Tibial nerve (tissue), 4 donors: Measurements from ENCODE around the gene ANO6. TPM values are rescaled to one million over a fixed set of nuclear protein-coding genes. Genes with fewer than 3 reads are reported as not detected.

Source experiments
- DNase-seq, 2 donors: peaks; one replicate each; pipeline ENCODE4 v3.0.0-alpha.2; 2019; ENCODE audit warnings: low spot score in 2 of 2
- H3K27ac ChIP-seq, 4 donors: fragments of 200-600 bp; sonication (generic) in 3 of 4; one replicate each; pipeline ENCODE4 v1.5.1; 2017 to 2019; ENCODE audit warnings: mild to moderate bottlenecking in 1 of 4
- H3K27me3 ChIP-seq, 2 donors: fragments of 200-600 bp; sonication (generic) in 1 of 2; one replicate each; pipeline versions ENCODE4 v1.5.1 to v1.6.0; 2017 to 2019
- H3K36me3 ChIP-seq, 3 donors: fragments of 200-600 bp; sonication (generic); one replicate each; pipeline ENCODE4 v1.5.1; 2018 to 2019
- H3K4me1 ChIP-seq, 4 donors: fragments of 200-600 bp; sonication (generic) in 3 of 4; one replicate each; pipeline ENCODE4 v1.5.1; 2017 to 2019
- H3K4me3 ChIP-seq, 4 donors: fragments of 200-600 bp; sonication (generic) in 3 of 4; one replicate each; pipeline ENCODE4 v1.5.1; 2017 to 2019; ENCODE audit warnings: mild to moderate bottlenecking in 1 of 4, moderate library complexity in 1 of 4
- H3K9me3 ChIP-seq, 4 donors: fragments of 200-600 bp; sonication (generic) in 3 of 4; one replicate each; pipeline ENCODE4 v1.5.1; 2017 to 2019
- CTCF ChIP-seq, 5 experiments: fragments of 200-600 bp in 3 of 5; fragments of 450-650 bp in 2 of 5; sonication (generic) in 3 of 5; IDR thresholded peaks; one replicate each; pipeline ENCODE4 v1.5.1; 2016 to 2019; ENCODE audit warnings: antibody characterized with exemption in 5 of 5, mild to moderate bottlenecking in 3 of 5, moderate library complexity in 2 of 5
- EP300 ChIP-seq, 2 donors: sonication (generic); formaldehyde crosslinking; IDR thresholded peaks; one replicate each; pipeline ENCODE4 v1.6.1; 2017; ENCODE audit warnings: antibody characterized with exemption in 2 of 2, mild to moderate bottlenecking in 1 of 2
- POLR2A ChIP-seq, 2 donors: fragments of 450-650 bp; IDR thresholded peaks; one replicate each; pipeline ENCODE4 v1.6.1; 2017; ENCODE audit warnings: antibody characterized with exemption in 2 of 2, mild to moderate bottlenecking in 2 of 2, moderate library complexity in 2 of 2
- WGBS, 2 donors: methylation state at CpG; one replicate each; pipeline ENCODE4 v1.1.5; 2018; 5-methylcytosine and 5-hydroxymethylcytosine counted together
- total RNA-seq, 4 donors: library from RNA; depleted of rRNA; stranded (reverse); fragments of >200 nt; gene quantifications; one replicate each; pipeline ENCODE4 v1.1.0, GENCODE V29; 2016

The ANO6 gene
- total RNA-seq, 4 donors from 2014 or later = 44.1 to 52.2 (median 45.3) TPM

GRCh38 chr12:45432710-45433109 lies 216.8 kb downstream of the ANO6 start:
- peaks cover 0 to 22% (median 5%) of the 10 kb centered on the region in 4 donors for H3K4me1 ChIP-seq
- DNase-seq = no peak
- no peak overlapping the region for H3K27ac ChIP-seq
- no peak overlapping the region for H3K4me3 ChIP-seq
- TF ChIP-seq POLR2A (IDR thresholded peaks at IDR 0.05) = no peak
- no peak for TF ChIP-seq EP300 (IDR thresholded peaks at IDR 0.05)
- TF ChIP-seq CTCF (IDR thresholded peaks at IDR 0.05) = no peak
- no peaks in the 10 kb centered on the region for H3K9me3 ChIP-seq
- H3K36me3 ChIP-seq = peaks cover 0 to 40% (median 0%) of the 10 kb centered on the region in 3 donors
- 95 to 98% methylated on average over 5 of the region's 5 CpGs for WGBS, 2 donors
- H3K27me3 ChIP-seq = no peaks in the 10 kb centered on the region

- peaks cover 0 to 32% (median 0%) of the 10 kb centered on the region in 3 donors for H3K36me3 ChIP-seq
- 71 to 74% methylated on average over 6 of the region's 6 CpGs for WGBS, 2 donors
- TF ChIP-seq EP300 (IDR thresholded peaks at IDR 0.05) = no peak
- no peak for TF ChIP-seq POLR2A (IDR thresholded peaks at IDR 0.05)
- no peak for TF ChIP-seq CTCF (IDR thresholded peaks at IDR 0.05)
These were observed 217.6 kb downstream of the ANO6 start for GRCh38 chr12:45433441-45433868.

GRCh38 chr12:45434094-45434493 lies 218.2 kb downstream of the ANO6 start:
- DNase-seq = no peak
- Histone ChIP-seq H3K4me3 (no peak overlapping the region), H3K27me3 (no peaks in the 10 kb centered on the region), H3K36me3 (peaks cover 0 to 26% (median 0%) of the 10 kb centered on the region in 3 donors), H3K9me3 (no peaks in the 10 kb centered on the region), H3K4me1 (peaks cover 0 to 22% (median 5%) of the 10 kb centered on the region in 4 donors), H3K27ac (no peak overlapping the region)
- WGBS, 2 donors = 98% methylated on average over 7 of the region's 7 CpGs
- no peak for TF ChIP-seq EP300 (IDR thresholded peaks at IDR 0.05)
- no peak for TF ChIP-seq POLR2A (IDR thresholded peaks at IDR 0.05)
- no peak for TF ChIP-seq CTCF (IDR thresholded peaks at IDR 0.05)

More at GRCh38 chr12:45433441-45433868, 217.6 kb downstream of the ANO6 start:
- Histone ChIP-seq H3K4me3 (no peak overlapping the region), H3K27me3 (no peaks in the 10 kb centered on the region), H3K9me3 (no peaks in the 10 kb centered on the region), H3K27ac (no peak overlapping the region), H3K4me1 (peaks cover 0 to 22% (median 5%) of the 10 kb centered on the region in 4 donors)
- no peak for DNase-seq

- H3K27ac ChIP-seq = no peak overlapping the region
- H3K36me3 ChIP-seq = peaks cover 0 to 6% (median 0%) of the 10 kb centered on the region in 3 donors
These were observed 220.2 kb downstream of the ANO6 start for GRCh38 chr12:45435945-45436710.

More at GRCh38 chr12:45435945-45436710, 220.2 kb downstream of the ANO6 start:
- no peaks in the 10 kb centered on the region for H3K27me3 ChIP-seq
- TF ChIP-seq POLR2A (IDR thresholded peaks at IDR 0.05) (no peak), CTCF (IDR thresholded peaks at IDR 0.05) (no peak), EP300 (IDR thresholded peaks at IDR 0.05) (no peak)
- H3K4me3 ChIP-seq = no peak overlapping the region
- peaks cover 0 to 22% (median 5%) of the 10 kb centered on the region in 4 donors for H3K4me1 ChIP-seq
- WGBS, 2 donors = 30 to 43% methylated on average over 3 of the region's 3 CpGs
- DNase-seq = no peak
- peaks cover 0 to 4% (median 0%) of the 10 kb centered on the region in 4 donors for H3K9me3 ChIP-seq
